ENCODE measurements around the gene AATF.

Gene AATF

DNA sequence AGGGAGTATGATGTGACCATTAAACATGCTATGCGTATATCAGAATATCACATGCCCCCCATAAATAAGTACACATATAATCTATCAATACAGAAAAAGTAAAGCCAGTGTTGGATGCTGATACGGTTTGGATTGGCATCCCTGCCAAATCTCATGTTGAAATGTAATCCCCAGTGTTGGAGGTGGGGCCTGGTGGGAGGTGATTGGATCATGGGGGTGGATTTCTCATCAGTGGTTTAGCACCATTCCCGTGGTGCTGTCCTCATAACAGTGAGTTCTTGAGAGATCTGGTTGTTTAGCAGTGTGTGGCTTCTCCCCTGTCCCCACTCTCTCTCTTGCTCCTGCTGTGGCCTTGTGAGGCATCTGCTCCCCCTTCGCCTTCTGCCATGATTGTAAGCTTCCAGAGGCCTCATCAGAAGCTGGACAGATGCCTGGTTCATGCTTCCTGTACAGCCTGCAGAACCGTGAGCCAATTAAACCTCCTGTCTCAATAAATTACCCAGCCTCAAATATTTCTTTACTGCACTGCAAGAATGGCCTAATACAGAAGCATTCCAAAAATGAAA lies 88.9 kb downstream of the AATF start:
- DNase-seq (ENCODE audit: low read depth) = no peak
- Histone ChIP-seq H3K9me3 (ENCODE audit: control insufficient read depth, low read length) (no peaks in the 10 kb centered on the region), H3K4me3 (ENCODE audit: low read length) (no peak overlapping the region), H3K27me3 (replicated peaks; ENCODE audit: control insufficient read depth, insufficient read depth, low read length) (no peaks in the 10 kb centered on the region), H3K4me1 (ENCODE audit: control insufficient read depth, insufficient read depth, low read length) (no peaks in the 10 kb centered on the region), H3K36me3 (ENCODE audit: control insufficient read depth, insufficient read depth, low read length, severe bottlenecking) (peaks cover 10% of the 10 kb centered on the region), H3K9ac (ENCODE audit: low read length) (no peak overlapping the region)

GRCh38 chr17:37039269-37039668 lies 90.5 kb downstream of the AATF start:
- DNase-seq (ENCODE audit: low read depth) = no peak
- H3K4me1 ChIP-seq (ENCODE audit: control insufficient read depth, insufficient read depth, low read length) = no peaks in the 10 kb centered on the region
- H3K9ac ChIP-seq (ENCODE audit: low read length) = no peak overlapping the region
- H3K36me3 ChIP-seq (ENCODE audit: control insufficient read depth, insufficient read depth, low read length, severe bottlenecking) = peaks cover 12% of the 10 kb centered on the region
- H3K9me3 ChIP-seq (ENCODE audit: control insufficient read depth, low read length) = no peaks in the 10 kb centered on the region
- no peak overlapping the region for H3K4me3 ChIP-seq (ENCODE audit: low read length)
- H3K27me3 ChIP-seq (replicated peaks; ENCODE audit: control insufficient read depth, insufficient read depth, low read length) = no peaks in the 10 kb centered on the region

GRCh38 chr17:37041932-37042331 lies 93.2 kb downstream of the AATF start:
- H3K9ac ChIP-seq (ENCODE audit: low read length) = no peak overlapping the region
- peaks cover 12% of the 10 kb centered on the region for H3K36me3 ChIP-seq (ENCODE audit: control insufficient read depth, insufficient read depth, low read length, severe bottlenecking)
- H3K9me3 ChIP-seq (ENCODE audit: control insufficient read depth, low read length) = no peaks in the 10 kb centered on the region
- H3K4me1 ChIP-seq (ENCODE audit: control insufficient read depth, insufficient read depth, low read length) = no peaks in the 10 kb centered on the region
- H3K4me3 ChIP-seq (ENCODE audit: low read length) = no peak overlapping the region
- DNase-seq (ENCODE audit: low read depth) = no peak
- H3K27me3 ChIP-seq (replicated peaks; ENCODE audit: control insufficient read depth, insufficient read depth, low read length) = no peaks in the 10 kb centered on the region

GRCh38 chr17:37043201-37043600 lies 94.4 kb downstream of the AATF start:
- Histone ChIP-seq H3K9ac (ENCODE audit: low read length) (no peak overlapping the region), H3K27me3 (replicated peaks; ENCODE audit: control insufficient read depth, insufficient read depth, low read length) (no peaks in the 10 kb centered on the region), H3K36me3 (ENCODE audit: control insufficient read depth, insufficient read depth, low read length, severe bottlenecking) (peaks cover 12% of the 10 kb centered on the region), H3K4me1 (ENCODE audit: control insufficient read depth, insufficient read depth, low read length) (peaks cover 3% of the 10 kb centered on the region), H3K4me3 (ENCODE audit: low read length) (no peak overlapping the region), H3K9me3 (ENCODE audit: control insufficient read depth, low read length) (no peaks in the 10 kb centered on the region)
- no peak for DNase-seq (ENCODE audit: low read depth)

DNA sequence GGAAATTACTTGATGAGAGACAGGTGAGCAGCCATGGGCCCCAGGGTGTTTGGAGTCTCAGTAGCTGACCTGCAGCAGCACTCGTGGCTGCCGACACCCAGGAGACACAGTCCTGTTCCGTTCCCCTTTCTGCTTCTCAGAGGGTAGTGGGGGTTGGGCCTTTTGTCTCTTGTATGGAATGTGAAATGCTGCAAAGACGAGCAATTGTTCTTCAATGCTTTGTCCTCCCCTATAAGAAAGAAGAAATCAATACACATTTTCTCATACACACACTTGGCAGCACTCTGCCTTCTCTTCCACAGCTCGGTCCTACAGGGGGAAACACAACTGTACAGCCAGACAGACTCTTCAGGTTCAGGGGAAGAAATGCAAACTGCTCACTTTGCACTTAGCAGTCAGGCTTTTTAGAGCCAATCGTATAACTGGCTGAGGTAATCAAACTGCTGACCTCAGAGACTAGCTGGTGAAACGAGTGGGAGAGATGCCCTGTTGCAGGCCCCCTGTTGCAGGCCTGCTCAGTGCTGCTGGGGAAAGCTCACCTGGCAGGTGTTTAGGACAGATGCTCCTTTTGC lies 96.7 kb downstream of the AATF start:
- Histone ChIP-seq H3K9me3 (ENCODE audit: control insufficient read depth, low read length) (no peaks in the 10 kb centered on the region), H3K36me3 (ENCODE audit: control insufficient read depth, insufficient read depth, low read length, severe bottlenecking) (peaks cover 7% of the 10 kb centered on the region), H3K27me3 (replicated peaks; ENCODE audit: control insufficient read depth, insufficient read depth, low read length) (no peaks in the 10 kb centered on the region), H3K4me1 (ENCODE audit: control insufficient read depth, insufficient read depth, low read length) (peaks cover 7% of the 10 kb centered on the region), H3K4me3 (ENCODE audit: low read length) (no peak overlapping the region), H3K9ac (ENCODE audit: low read length) (no peak overlapping the region)
- DNase-seq (ENCODE audit: low read depth) = no peak

GRCh38 chr17:37047631-37048104 lies 98.9 kb downstream of the AATF start:
- Histone ChIP-seq H3K27me3 (replicated peaks; ENCODE audit: control insufficient read depth, insufficient read depth, low read length) (no peaks in the 10 kb centered on the region), H3K4me1 (ENCODE audit: control insufficient read depth, insufficient read depth, low read length) (peaks cover 7% of the 10 kb centered on the region), H3K9me3 (ENCODE audit: control insufficient read depth, low read length) (no peaks in the 10 kb centered on the region), H3K4me3 (ENCODE audit: low read length) (no peak overlapping the region), H3K9ac (ENCODE audit: low read length) (no peak overlapping the region), H3K36me3 (ENCODE audit: control insufficient read depth, insufficient read depth, low read length, severe bottlenecking) (peaks cover 18% of the 10 kb centered on the region)
- DNase-seq (ENCODE audit: low read depth) = peak; percentile 91

DNA sequence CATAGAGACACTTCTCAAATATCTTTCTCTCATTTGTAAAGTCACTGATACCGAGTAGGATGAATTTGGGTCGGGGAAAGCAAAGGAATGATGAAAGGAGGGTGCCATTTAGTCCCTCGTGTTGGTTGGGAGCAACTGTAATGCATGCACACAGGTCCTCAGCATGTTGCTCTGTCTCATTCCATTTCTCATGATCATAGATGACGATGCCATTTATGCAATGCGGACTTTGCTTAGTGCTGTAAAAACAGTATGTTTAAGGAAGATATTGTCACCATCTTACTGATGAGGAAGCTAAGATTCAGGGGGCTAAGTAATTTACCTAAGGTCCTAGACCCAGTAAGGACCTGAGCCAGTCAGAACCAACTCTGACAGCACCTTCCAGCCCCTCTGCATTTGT lies 100.1 kb downstream of the AATF start:
- no peaks in the 10 kb centered on the region for H3K27me3 ChIP-seq (replicated peaks; ENCODE audit: control insufficient read depth, insufficient read depth, low read length)
- peaks cover 12% of the 10 kb centered on the region for H3K36me3 ChIP-seq (ENCODE audit: control insufficient read depth, insufficient read depth, low read length, severe bottlenecking)
- H3K4me1 ChIP-seq (ENCODE audit: control insufficient read depth, insufficient read depth, low read length) = peaks cover 7% of the 10 kb centered on the region
- no peaks in the 10 kb centered on the region for H3K9me3 ChIP-seq (ENCODE audit: control insufficient read depth, low read length)
- H3K4me3 ChIP-seq (ENCODE audit: low read length) = no peak overlapping the region
- no peak for DNase-seq (ENCODE audit: low read depth)
- no peak overlapping the region for H3K9ac ChIP-seq (ENCODE audit: low read length)

GRCh38 chr17:37050920-37051319 lies 102.2 kb downstream of the AATF start:
- no peak overlapping the region for H3K9ac ChIP-seq (ENCODE audit: low read length)

GRCh38 chr17:37051381-37051780 lies 102.6 kb downstream of the AATF start:
- Histone ChIP-seq H3K36me3 (ENCODE audit: control insufficient read depth, insufficient read depth, low read length, severe bottlenecking) (peaks cover 23% of the 10 kb centered on the region), H3K4me1 (ENCODE audit: control insufficient read depth, insufficient read depth, low read length) (peaks cover 7% of the 10 kb centered on the region), H3K9me3 (ENCODE audit: control insufficient read depth, low read length) (no peaks in the 10 kb centered on the region), H3K4me3 (ENCODE audit: low read length) (no peak overlapping the region), H3K27me3 (replicated peaks; ENCODE audit: control insufficient read depth, insufficient read depth, low read length) (no peaks in the 10 kb centered on the region), H3K9ac (ENCODE audit: low read length) (no peak overlapping the region)
- no peak for DNase-seq (ENCODE audit: low read depth)

More at GRCh38 chr17:37050920-37051319, 102.2 kb downstream of the AATF start:
- H3K4me1 ChIP-seq (ENCODE audit: control insufficient read depth, insufficient read depth, low read length) = peaks cover 7% of the 10 kb centered on the region
- no peaks in the 10 kb centered on the region for H3K27me3 ChIP-seq (replicated peaks; ENCODE audit: control insufficient read depth, insufficient read depth, low read length)
- no peak overlapping the region for H3K4me3 ChIP-seq (ENCODE audit: low read length)
- DNase-seq (ENCODE audit: low read depth) = no peak
- H3K9me3 ChIP-seq (ENCODE audit: control insufficient read depth, low read length) = no peaks in the 10 kb centered on the region
- peaks cover 23% of the 10 kb centered on the region for H3K36me3 ChIP-seq (ENCODE audit: control insufficient read depth, insufficient read depth, low read length, severe bottlenecking)

- no peaks in the 10 kb centered on the region for H3K9me3 ChIP-seq (ENCODE audit: control insufficient read depth, low read length)
- no peaks in the 10 kb centered on the region for H3K27me3 ChIP-seq (replicated peaks; ENCODE audit: control insufficient read depth, insufficient read depth, low read length)
- H3K4me1 ChIP-seq (ENCODE audit: control insufficient read depth, insufficient read depth, low read length) = peaks cover 7% of the 10 kb centered on the region
- H3K4me3 ChIP-seq (ENCODE audit: low read length) = no peak overlapping the region
- no peak overlapping the region for H3K9ac ChIP-seq (ENCODE audit: low read length)
- peaks cover 28% of the 10 kb centered on the region for H3K36me3 ChIP-seq (ENCODE audit: control insufficient read depth, insufficient read depth, low read length, severe bottlenecking)
- no peak for DNase-seq (ENCODE audit: low read depth)
These were observed 103.1 kb downstream of the AATF start for GRCh38 chr17:37051833-37052232.

GRCh38 chr17:37052450-37052849 lies 103.7 kb downstream of the AATF start:
- no peak overlapping the region for H3K9ac ChIP-seq (ENCODE audit: low read length)
- peaks cover 6% of the 10 kb centered on the region for H3K4me1 ChIP-seq (ENCODE audit: control insufficient read depth, insufficient read depth, low read length)
- peaks cover 31% of the 10 kb centered on the region for H3K36me3 ChIP-seq (ENCODE audit: control insufficient read depth, insufficient read depth, low read length, severe bottlenecking)
- no peak overlapping the region for H3K4me3 ChIP-seq (ENCODE audit: low read length)
- no peaks in the 10 kb centered on the region for H3K27me3 ChIP-seq (replicated peaks; ENCODE audit: control insufficient read depth, insufficient read depth, low read length)
- H3K9me3 ChIP-seq (ENCODE audit: control insufficient read depth, low read length) = no peaks in the 10 kb centered on the region
- no peak for DNase-seq (ENCODE audit: low read depth)

DNA sequence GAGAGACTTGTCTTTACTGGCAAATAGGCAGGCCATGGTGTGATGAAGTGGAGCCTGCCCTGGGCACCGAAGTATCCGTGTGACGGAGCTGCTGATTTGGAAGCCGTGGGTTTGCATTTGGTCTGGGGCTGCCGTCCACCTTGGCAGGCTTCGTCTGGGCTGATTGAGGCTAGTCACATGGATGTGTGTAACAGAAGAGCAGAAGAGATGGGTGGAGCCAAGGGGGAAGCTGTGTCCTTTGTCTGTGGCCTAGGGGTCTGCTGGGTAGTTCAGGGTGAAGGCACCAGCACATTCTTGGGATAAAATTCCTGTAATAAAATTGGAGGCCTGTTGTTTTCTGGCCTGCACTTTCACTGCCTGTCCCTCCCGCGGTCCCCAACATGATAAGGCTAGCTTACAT lies 106.1 kb downstream of the AATF start:
- H3K36me3 ChIP-seq (ENCODE audit: control insufficient read depth, insufficient read depth, low read length, severe bottlenecking) = peaks cover 31% of the 10 kb centered on the region

More for the DNA sequence above, 106.1 kb downstream of the AATF start:
- Histone ChIP-seq H3K4me3 (ENCODE audit: low read length) (no peak overlapping the region), H3K27me3 (replicated peaks; ENCODE audit: control insufficient read depth, insufficient read depth, low read length) (no peaks in the 10 kb centered on the region), H3K9me3 (ENCODE audit: control insufficient read depth, low read length) (no peaks in the 10 kb centered on the region), H3K4me1 (ENCODE audit: control insufficient read depth, insufficient read depth, low read length) (no peaks in the 10 kb centered on the region), H3K9ac (ENCODE audit: low read length) (no peak overlapping the region)
- DNase-seq (ENCODE audit: low read depth) = no peak

Data from adipocyte (in vitro differentiated cells).